ENCODE data around the gene FARS2.

DNA sequence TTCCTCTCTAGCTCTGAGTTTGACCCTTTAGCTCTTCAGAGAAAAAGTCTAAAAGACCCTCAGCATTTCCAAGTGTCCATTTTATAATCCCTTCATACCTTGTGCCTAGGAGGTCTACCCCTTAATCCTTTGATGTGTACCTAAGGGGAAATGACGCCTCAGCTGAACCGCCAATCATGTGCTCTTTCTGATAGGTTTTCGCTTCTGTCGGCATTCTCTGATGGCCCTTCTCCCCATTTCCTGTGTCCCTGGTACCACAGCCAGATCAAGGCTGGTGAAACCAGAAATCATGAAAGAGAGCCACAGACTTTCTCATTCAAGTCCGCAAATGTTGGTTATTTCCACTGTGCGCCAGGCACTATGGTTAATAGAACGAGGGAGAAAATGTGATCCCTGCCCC is 333.9 kb downstream of the FARS2 start:
- TF ChIP-seq POLR2A (IDR thresholded peaks at IDR 0.05; ENCODE audit: low read depth, low read length) = no peak
- no peak for TF ChIP-seq POLR2AphosphoS5 (IDR thresholded peaks at IDR 0.05; ENCODE audit: low read depth, low read length)
